Astrocyte (in vitro differentiated cells and primary cell): Measurements from ENCODE around the gene AMER2.

ENCODE experiments used
- EZH2 ChIP-seq: IDR thresholded peaks from 2 replicates; pipeline ENCODE4 v1.6.1; 2012; ENCODE audit warnings: mild to moderate bottlenecking, low read length, inconsistent platforms; ENCODE audit not compliant: insufficient read depth
- TF ChIP-seq, protein P1 (sequence below): IDR thresholded peaks from 2 replicates; pipeline ENCODE4 v1.5.1; 2011; ENCODE audit warnings: low read depth, mild to moderate bottlenecking, inconsistent platforms, low read length, moderate library complexity; ENCODE audit not compliant: insufficient read depth

DNA sequence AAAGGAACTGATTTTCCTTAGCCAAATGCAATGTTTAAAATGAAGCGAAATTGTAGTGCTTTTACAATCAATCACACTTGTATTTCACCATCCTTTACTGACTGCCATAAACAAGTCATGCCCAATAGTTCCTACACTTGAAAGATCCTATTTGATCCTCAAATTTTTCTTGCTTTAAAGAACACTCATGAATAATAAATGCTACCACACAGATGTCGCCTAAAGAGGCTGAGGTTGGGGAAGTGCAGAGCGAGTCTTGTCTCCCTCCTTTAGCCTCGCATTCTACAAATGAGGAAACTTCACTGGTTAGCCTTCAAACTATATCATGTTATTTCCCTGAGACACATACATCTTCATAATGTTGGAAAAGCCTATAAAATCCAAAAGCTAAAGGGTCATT, 18.7 kb upstream of the AMER2 start:
- TF ChIP-seq, protein P1, sequence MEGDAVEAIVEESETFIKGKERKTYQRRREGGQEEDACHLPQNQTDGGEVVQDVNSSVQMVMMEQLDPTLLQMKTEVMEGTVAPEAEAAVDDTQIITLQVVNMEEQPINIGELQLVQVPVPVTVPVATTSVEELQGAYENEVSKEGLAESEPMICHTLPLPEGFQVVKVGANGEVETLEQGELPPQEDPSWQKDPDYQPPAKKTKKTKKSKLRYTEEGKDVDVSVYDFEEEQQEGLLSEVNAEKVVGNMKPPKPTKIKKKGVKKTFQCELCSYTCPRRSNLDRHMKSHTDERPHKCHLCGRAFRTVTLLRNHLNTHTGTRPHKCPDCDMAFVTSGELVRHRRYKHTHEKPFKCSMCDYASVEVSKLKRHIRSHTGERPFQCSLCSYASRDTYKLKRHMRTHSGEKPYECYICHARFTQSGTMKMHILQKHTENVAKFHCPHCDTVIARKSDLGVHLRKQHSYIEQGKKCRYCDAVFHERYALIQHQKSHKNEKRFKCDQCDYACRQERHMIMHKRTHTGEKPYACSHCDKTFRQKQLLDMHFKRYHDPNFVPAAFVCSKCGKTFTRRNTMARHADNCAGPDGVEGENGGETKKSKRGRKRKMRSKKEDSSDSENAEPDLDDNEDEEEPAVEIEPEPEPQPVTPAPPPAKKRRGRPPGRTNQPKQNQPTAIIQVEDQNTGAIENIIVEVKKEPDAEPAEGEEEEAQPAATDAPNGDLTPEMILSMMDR, result no peak
- TF ChIP-seq EZH2, result no peak
